IMR-90 (cell line): ENCODE measurements around the gene ZNF341. TPM values are rescaled to one million over a fixed set of nuclear protein-coding genes. Genes with fewer than 3 reads are reported as not detected.

Experiments
- ATAC-seq: fragments of 200-7000 bp; cut with Tn5 transposase; 2 replicates; pipeline ENCODE4 v1.9.1; 2020; ENCODE audit warnings: low read depth, mild to moderate bottlenecking, moderate library complexity
- BruUV-seq: library from RNA; stranded (reverse); fragments of 400-500 nt; replicated peaks from 2 replicates; lab custom pipeline; 2021; lab: Mats Ljungman, UMichigan
- CTCF ChIA-PET: fragments of 300-600 bp; formaldehyde crosslinking; extraction: SDS; loops from one replicate; lab custom pipeline; 2021; ENCODE audit warnings: antibody characterized with exemption; lab: Yijun Ruan, JAX
- POLR2A ChIA-PET: fragments of 300-600 bp; sonication (Branson Sonifier 250); formaldehyde crosslinking; loops from one replicate; lab custom pipeline; 2022; ENCODE audit warnings: antibody characterized with exemption; ENCODE audit not compliant: unreplicated experiment; lab: Charles Lee
- DNase-seq: peaks from one replicate; pipeline ENCODE4 v3.0.0; 2013
- H2AFZ ChIP-seq: replicated peaks from 2 replicates; pipeline ENCODE3; 2013; ENCODE audit warnings: low read length, mild to moderate bottlenecking; ENCODE audit not compliant: poor library complexity
- H2AK5ac ChIP-seq: 2 replicates; pipeline ENCODE4 v1.6.1; 2013; ENCODE audit warnings: low read depth, low read length, inconsistent platforms
- H2AK9ac ChIP-seq: replicated peaks from 2 replicates; pipeline ENCODE3; 2013; ENCODE audit warnings: mild to moderate bottlenecking, low read depth, low read length, moderate library complexity; ENCODE audit not compliant: poor library complexity
- H2BK120ac ChIP-seq: 2 replicates; pipeline ENCODE4 v1.6.1; 2013; ENCODE audit warnings: low read depth, low read length, inconsistent platforms
- H2BK15ac ChIP-seq: 3 replicates; pipeline ENCODE4 v1.6.1; 2013; ENCODE audit warnings: low read depth, low read length, inconsistent platforms
- H2BK20ac ChIP-seq: 2 replicates; pipeline ENCODE4 v1.6.1; 2013; ENCODE audit warnings: low read depth, mild to moderate bottlenecking, inconsistent platforms, low read length, moderate library complexity
- H2BK5ac ChIP-seq: 2 replicates; pipeline ENCODE4 v1.6.1; 2013; ENCODE audit warnings: mild to moderate bottlenecking, low read depth, low read length, inconsistent platforms; ENCODE audit not compliant: poor library complexity, severe bottlenecking
- H3K14ac ChIP-seq: replicated peaks from 2 replicates; pipeline ENCODE4 v1.6.1; 2013; ENCODE audit warnings: low read depth, low read length, inconsistent platforms
- H3K18ac ChIP-seq: 2 replicates; pipeline ENCODE4 v1.6.1; 2013; ENCODE audit warnings: low read depth, low read length, control low read depth
- H3K23ac ChIP-seq: 2 replicates; pipeline ENCODE4 v1.6.1; 2013; ENCODE audit warnings: low read depth, low read length, inconsistent platforms
- H3K27ac ChIP-seq: 2 replicates; pipeline ENCODE4 v1.5.1; 2013; ENCODE audit warnings: mild to moderate bottlenecking, control low read depth, low read length; ENCODE audit not compliant: insufficient read depth
- H3K27me3 ChIP-seq: 2 replicates; pipeline ENCODE4 v1.6.1; 2013; ENCODE audit warnings: low read length; ENCODE audit not compliant: control insufficient read depth, insufficient read depth
- H3K36me3 ChIP-seq: 2 replicates; pipeline ENCODE4 v1.6.1; 2013; ENCODE audit warnings: low read length, mixed read lengths; ENCODE audit not compliant: control insufficient read depth, insufficient read depth
- H3K4ac ChIP-seq: 2 replicates; pipeline ENCODE4 v1.6.1; 2013; ENCODE audit warnings: low read depth, low read length, inconsistent platforms
- H3K4me1 ChIP-seq: 2 replicates; pipeline ENCODE4 v1.6.1; 2013; ENCODE audit warnings: low read length, mixed read lengths; ENCODE audit not compliant: control insufficient read depth, insufficient read depth
- H3K4me2 ChIP-seq: 2 replicates; pipeline ENCODE4 v1.6.1; 2013; ENCODE audit warnings: low read depth, mild to moderate bottlenecking, control low read depth, low read length, moderate library complexity
- H3K4me3 ChIP-seq: 2 replicates; pipeline ENCODE4 v1.5.1; 2013; ENCODE audit warnings: low read depth, mild to moderate bottlenecking, control low read depth, low read length, moderate library complexity; ENCODE audit not compliant: insufficient read depth
- H3K56ac ChIP-seq: 2 replicates; pipeline ENCODE4 v1.6.1; 2013; ENCODE audit warnings: low read length, inconsistent platforms; ENCODE audit not compliant: insufficient read depth; ENCODE audit errors: extremely low read depth
- H3K79me1 ChIP-seq, 2 experiments: 2 replicates each; pipeline ENCODE4 v1.6.1; 2013; ENCODE audit warnings: low read length in 2 of 2, inconsistent platforms in 1 of 2, low read depth in 1 of 2
- H3K9ac ChIP-seq: 2 replicates; pipeline ENCODE4 v1.6.1; 2013; ENCODE audit warnings: low read depth, low read length, control low read depth
- H3K9me1 ChIP-seq: 2 replicates; pipeline ENCODE4 v1.6.1; 2013; ENCODE audit warnings: low read length, inconsistent platforms; ENCODE audit not compliant: insufficient read depth
- H3K9me3 ChIP-seq: 2 replicates; pipeline ENCODE4 v1.6.1; 2013; ENCODE audit warnings: low read length; ENCODE audit not compliant: control insufficient read depth, insufficient read depth
- H4K20me1 ChIP-seq: 2 replicates; pipeline ENCODE4 v1.6.1; 2013; ENCODE audit warnings: low read length, inconsistent platforms; ENCODE audit not compliant: insufficient read depth
- H4K5ac ChIP-seq: 2 replicates; pipeline ENCODE4 v1.6.1; 2013; ENCODE audit warnings: mild to moderate bottlenecking, low read depth, low read length, control low read depth
- H4K8ac ChIP-seq, 2 experiments: 2 replicates each; pipeline ENCODE4 v1.6.1; 2013; ENCODE audit warnings: low read depth in 2 of 2, low read length in 2 of 2, control low read depth in 1 of 2, inconsistent platforms in 1 of 2
- H4K91ac ChIP-seq: 2 replicates; pipeline ENCODE4 v1.6.1; 2013; ENCODE audit warnings: low read depth, low read length, inconsistent platforms; ENCODE audit not compliant: insufficient read depth
- MAZ ChIP-seq: IDR thresholded peaks from 2 replicates; pipeline ENCODE4 v1.6.1; 2012; ENCODE audit warnings: low read depth, mild to moderate bottlenecking, low read length, improper control_type of control experiment, moderate library complexity, borderline replicate concordance
- MXI1 ChIP-seq: IDR thresholded peaks from 2 replicates; pipeline ENCODE4 v1.6.1; 2012; ENCODE audit warnings: low read depth, mild to moderate bottlenecking, low read length, moderate library complexity, borderline replicate concordance
- WGBS, 2 experiments: methylation state at CpG; one replicate each; pipeline versions ENCODE4 v1.1.5 to v1.1.7; 2013; ENCODE audit warnings: missing lambda C conversion rate in 2 of 2; ENCODE audit not compliant: insufficient read length in 1 of 2; ENCODE audit errors: extremely low coverage in 2 of 2; 5-methylcytosine and 5-hydroxymethylcytosine counted together
- dilution Hi-C: fragments of 300-500 bp; cut with HindIII; formaldehyde crosslinking; loops from one replicate; pipeline ENCODE4 v1.14.3; 2018; ENCODE audit warnings: low sequenced_read_pairs; ENCODE audit not compliant: unreplicated experiment
- in situ Hi-C: fragments of 300-500 bp; cut with MboI; formaldehyde crosslinking; loops from 3 replicates; pipeline ENCODE4 v1.14.3; 2019; ENCODE audit warnings: low sequenced_read_pairs, inconsistent platforms, mixed read lengths
- intact Hi-C: fragments of 100-400 bp; cut with micrococcal nuclease; formaldehyde crosslinking; loops from 2 replicates; pipeline ENCODE4 v1.10.0; 2022
- polyA plus RNA-seq, 3 experiments: library from polyadenylated mRNA; depleted of rRNA; stranded (reverse); fragments of >200 nt; gene quantifications; 2 replicates each; pipeline ENCODE4 v1.2.3, GENCODE V29; 2012; ENCODE audit warnings: low replicate concordance in 1 of 3
- total RNA-seq: library from RNA; depleted of rRNA; stranded (reverse); fragments of >200 nt; gene quantifications from 2 replicates; pipeline ENCODE4 v1.2.3, GENCODE V29; 2012; rRNA removed
- TF ChIP-seq, protein P1 (sequence below): conservative IDR thresholded peaks from 2 replicates; pipeline ENCODE4 v1.5.1; 2012; ENCODE audit warnings: mild to moderate bottlenecking, low read depth, low read length, improper control_type of control experiment

The ZNF341 gene
- total and polyA plus RNA-seq, 2 of the 4 experiments (the other 2 are of a cell fraction) = 1.1 to 3.4 TPM

GRCh38 chr20:33841436-33841799 is 109.6 kb downstream of the ZNF341 start:
- ATAC-seq = no peak
- H3K9me3 ChIP-seq = no peaks in the 10 kb centered on the region
- H3K27me3 ChIP-seq = no peaks in the 10 kb centered on the region
- no peak overlapping the region for H3K4me2 ChIP-seq
- no peak overlapping the region for H2BK5ac ChIP-seq
- DNase-seq = no peak
- intact Hi-C loops (no loop called here), dilution Hi-C loops (no loop called here), in situ Hi-C loops (no loop called here)
- H3K79me1 ChIP-seq = peaks cover 67 to 93% of the 10 kb centered on the region in 2 experiments
- no peak overlapping the region for H3K23ac ChIP-seq
- no peak overlapping the region for H3K14ac ChIP-seq
- H2BK15ac ChIP-seq = no peak overlapping the region
- no peak overlapping the region for H4K91ac ChIP-seq
- peaks cover 100% of the 10 kb centered on the region for H4K20me1 ChIP-seq
- H4K8ac ChIP-seq = no peak overlapping the region
- no peak overlapping the region for H3K9ac ChIP-seq
- H3K4me3 ChIP-seq = no peak overlapping the region
- no peak overlapping the region for H2AFZ ChIP-seq
- BruUV-seq = no TSS peak
- no peak overlapping the region for H2AK9ac ChIP-seq
- H3K27ac ChIP-seq = no peak overlapping the region
- whole genome bisulfite sequencing, 2 experiments = 83% methylated on average over 1 of the region's 4 CpGs; no CpG with 5 or more reads in 1 of the 2 experiments
- H3K4me1 ChIP-seq = peaks cover 14% of the 10 kb centered on the region
- H3K4ac ChIP-seq = no peak overlapping the region
- no peak overlapping the region for H2BK120ac ChIP-seq
- no peak overlapping the region for H3K18ac ChIP-seq
- no peak overlapping the region for H2BK20ac ChIP-seq
- no peak overlapping the region for H3K56ac ChIP-seq
- TF ChIP-seq MAZ (no peak), MXI1 (no peak)
- TF ChIP-seq, protein P1, sequence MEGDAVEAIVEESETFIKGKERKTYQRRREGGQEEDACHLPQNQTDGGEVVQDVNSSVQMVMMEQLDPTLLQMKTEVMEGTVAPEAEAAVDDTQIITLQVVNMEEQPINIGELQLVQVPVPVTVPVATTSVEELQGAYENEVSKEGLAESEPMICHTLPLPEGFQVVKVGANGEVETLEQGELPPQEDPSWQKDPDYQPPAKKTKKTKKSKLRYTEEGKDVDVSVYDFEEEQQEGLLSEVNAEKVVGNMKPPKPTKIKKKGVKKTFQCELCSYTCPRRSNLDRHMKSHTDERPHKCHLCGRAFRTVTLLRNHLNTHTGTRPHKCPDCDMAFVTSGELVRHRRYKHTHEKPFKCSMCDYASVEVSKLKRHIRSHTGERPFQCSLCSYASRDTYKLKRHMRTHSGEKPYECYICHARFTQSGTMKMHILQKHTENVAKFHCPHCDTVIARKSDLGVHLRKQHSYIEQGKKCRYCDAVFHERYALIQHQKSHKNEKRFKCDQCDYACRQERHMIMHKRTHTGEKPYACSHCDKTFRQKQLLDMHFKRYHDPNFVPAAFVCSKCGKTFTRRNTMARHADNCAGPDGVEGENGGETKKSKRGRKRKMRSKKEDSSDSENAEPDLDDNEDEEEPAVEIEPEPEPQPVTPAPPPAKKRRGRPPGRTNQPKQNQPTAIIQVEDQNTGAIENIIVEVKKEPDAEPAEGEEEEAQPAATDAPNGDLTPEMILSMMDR = no peak
- CTCF ChIA-PET = no interaction called here
- H4K5ac ChIP-seq = no peak overlapping the region
- no peaks in the 10 kb centered on the region for H3K36me3 ChIP-seq
- no peak overlapping the region for H2AK5ac ChIP-seq
- H3K9me1 ChIP-seq = peaks cover 51% of the 10 kb centered on the region
- POLR2A ChIA-PET = no interaction called here

Other genes with a start within 250 kb of the ZNF341 start
- 3.3 and 3.8 TPM in 2 replicates for gene CBFA2T2, start 241.9 kb upstream of the ZNF341 start, total RNA-seq
- 6.2 and 6.3 TPM in 2 replicates for gene CBFA2T2, start 241.9 kb upstream of the ZNF341 start, polyA plus RNA-seq (2012; rRNA removed)
- gene C20orf144, start 69.7 kb upstream of the ZNF341 start, total RNA-seq = under 0.01 TPM in 2 replicates
- gene C20orf144, start 69.7 kb upstream of the ZNF341 start, polyA plus RNA-seq (2012; rRNA removed) = 0.16 and 0.19 TPM in 2 replicates
- 0.18 and 0.28 TPM in 2 replicates for gene ACTL10, start 65.1 kb upstream of the ZNF341 start, total RNA-seq
- 0.43 and 0.49 TPM in 2 replicates for gene ACTL10, start 65.1 kb upstream of the ZNF341 start, polyA plus RNA-seq (2012; rRNA removed)
- gene NECAB3, start 57.6 kb upstream of the ZNF341 start, total RNA-seq = 8.6 and 10.0 TPM in 2 replicates
- 28.4 and 28.5 TPM in 2 replicates for gene NECAB3, start 57.6 kb upstream of the ZNF341 start, polyA plus RNA-seq (2012; rRNA removed)
- gene E2F1, start 45.6 kb upstream of the ZNF341 start, total RNA-seq = 10.6 and 10.9 TPM in 2 replicates
- 14.0 and 14.6 TPM in 2 replicates for gene E2F1, start 45.6 kb upstream of the ZNF341 start, polyA plus RNA-seq (2012; rRNA removed)
- gene PXMP4, start 11.7 kb upstream of the ZNF341 start, total RNA-seq = 2.2 and 3.6 TPM in 2 replicates
- 7.1 TPM in 2 replicates for gene PXMP4, start 11.7 kb upstream of the ZNF341 start, polyA plus RNA-seq (2012; rRNA removed)
- 30.3 and 40.5 TPM in 2 replicates for gene CHMP4B, start 79.4 kb downstream of the ZNF341 start, total RNA-seq
- gene CHMP4B, start 79.4 kb downstream of the ZNF341 start, polyA plus RNA-seq (2012; rRNA removed) = 84.7 and 94.8 TPM in 2 replicates